ENCODE results near the gene PTPRN2. TPM values are rescaled to one million over a fixed set of nuclear protein-coding genes. Genes with fewer than 3 reads are reported as not detected.

The PTPRN2 gene
- total RNA-seq, 4 donors from 2014 or later = 14.9 to 34.3 (median 21.3) TPM

DNA sequence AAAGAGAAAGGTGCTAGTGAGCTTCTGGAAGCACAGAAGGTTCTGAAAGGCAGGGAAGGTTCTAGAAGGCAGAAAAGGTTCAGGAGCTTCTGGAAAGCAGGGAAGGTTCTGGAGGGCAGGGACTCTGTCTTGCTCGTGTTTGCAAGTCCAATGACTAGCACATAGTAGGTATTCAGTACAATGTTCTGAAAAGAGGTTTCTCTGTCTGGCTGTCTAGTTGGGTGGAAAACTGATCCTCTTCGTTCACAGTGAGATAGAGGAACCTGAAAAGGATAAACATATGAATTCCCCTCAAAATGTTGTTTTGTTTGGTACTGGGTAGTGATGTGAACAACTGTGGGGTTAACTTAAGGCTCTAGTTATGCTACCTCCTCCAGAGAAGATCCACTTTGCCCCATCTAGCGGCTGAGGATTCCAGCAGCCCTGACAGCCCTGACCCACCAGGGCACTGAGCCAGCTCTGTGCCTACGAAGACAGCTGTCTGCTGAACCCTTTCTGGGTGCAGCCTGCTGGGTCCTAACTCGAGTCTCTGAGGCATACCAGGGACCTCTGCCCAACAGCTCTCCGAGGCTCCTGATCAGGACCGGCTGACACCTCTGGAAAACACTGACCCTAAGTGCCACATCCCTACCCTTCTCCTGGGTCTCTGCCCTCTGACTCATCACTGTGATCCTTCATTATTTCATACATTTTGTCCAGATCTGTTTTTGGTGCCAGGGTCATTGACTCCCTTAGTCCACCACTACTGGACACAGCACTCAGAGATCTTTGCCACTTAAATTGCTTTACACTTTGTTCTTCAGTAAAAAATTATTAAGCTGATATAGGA is 15.4 kb downstream of the PTPRN2 start:
- H3K9me3 ChIP-seq = no peaks in the 10 kb centered on the region
- H3K36me3 ChIP-seq = no peaks in the 10 kb centered on the region
- H3K27me3 ChIP-seq = no peaks in the 10 kb centered on the region
- TF ChIP-seq, protein P1, sequence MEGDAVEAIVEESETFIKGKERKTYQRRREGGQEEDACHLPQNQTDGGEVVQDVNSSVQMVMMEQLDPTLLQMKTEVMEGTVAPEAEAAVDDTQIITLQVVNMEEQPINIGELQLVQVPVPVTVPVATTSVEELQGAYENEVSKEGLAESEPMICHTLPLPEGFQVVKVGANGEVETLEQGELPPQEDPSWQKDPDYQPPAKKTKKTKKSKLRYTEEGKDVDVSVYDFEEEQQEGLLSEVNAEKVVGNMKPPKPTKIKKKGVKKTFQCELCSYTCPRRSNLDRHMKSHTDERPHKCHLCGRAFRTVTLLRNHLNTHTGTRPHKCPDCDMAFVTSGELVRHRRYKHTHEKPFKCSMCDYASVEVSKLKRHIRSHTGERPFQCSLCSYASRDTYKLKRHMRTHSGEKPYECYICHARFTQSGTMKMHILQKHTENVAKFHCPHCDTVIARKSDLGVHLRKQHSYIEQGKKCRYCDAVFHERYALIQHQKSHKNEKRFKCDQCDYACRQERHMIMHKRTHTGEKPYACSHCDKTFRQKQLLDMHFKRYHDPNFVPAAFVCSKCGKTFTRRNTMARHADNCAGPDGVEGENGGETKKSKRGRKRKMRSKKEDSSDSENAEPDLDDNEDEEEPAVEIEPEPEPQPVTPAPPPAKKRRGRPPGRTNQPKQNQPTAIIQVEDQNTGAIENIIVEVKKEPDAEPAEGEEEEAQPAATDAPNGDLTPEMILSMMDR (IDR thresholded peaks at IDR 0.05) = peak in 2 of 6 experiments; percentile 12 to 23
- no peak for TF ChIP-seq POLR2A (IDR thresholded peaks at IDR 0.05)
- no peak overlapping the region for H3K27ac ChIP-seq
- no peaks in the 10 kb centered on the region for H3K4me1 ChIP-seq
- H3K4me3 ChIP-seq = no peak overlapping the region
- DNase-seq = no peak

DNA sequence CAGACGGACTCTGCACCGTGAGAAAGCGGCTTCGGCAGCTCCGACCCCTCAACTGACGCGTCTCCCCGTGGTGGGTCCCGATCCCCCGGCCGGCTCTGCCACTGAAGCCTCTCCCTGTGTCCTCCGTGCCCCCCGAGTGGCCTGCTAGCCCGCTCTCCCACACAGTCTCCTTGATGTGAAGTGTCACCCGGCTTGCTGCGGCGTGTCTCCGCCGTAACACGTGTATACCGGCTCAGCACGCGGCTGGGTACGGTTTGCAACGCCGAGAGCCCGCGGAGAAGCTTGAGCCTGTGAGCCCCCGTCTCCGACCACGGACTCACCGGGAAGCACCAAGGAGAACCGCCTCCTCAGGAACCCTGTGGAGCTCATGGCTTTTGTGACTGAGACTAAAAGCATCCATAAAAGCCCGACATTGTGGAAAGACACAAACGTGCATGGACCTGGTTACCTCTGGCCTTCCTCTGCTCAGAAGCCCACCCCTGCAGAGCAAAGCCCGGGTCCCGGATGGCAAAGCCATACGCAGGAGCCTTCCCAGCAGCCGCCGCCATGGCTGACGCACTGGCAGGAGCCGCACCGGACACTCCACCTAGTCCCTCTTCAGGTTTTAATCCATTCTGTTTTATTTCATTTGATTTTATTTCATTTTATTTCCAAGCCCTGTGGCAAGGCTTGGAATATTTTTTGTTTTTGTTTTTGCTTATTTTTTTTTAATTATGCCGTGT is 17.0 kb downstream of the PTPRN2 start:
- Histone ChIP-seq H3K9me3 (no peaks in the 10 kb centered on the region), H3K4me3 (no peak overlapping the region), H3K36me3 (no peaks in the 10 kb centered on the region), H3K4me1 (no peaks in the 10 kb centered on the region), H3K27ac (no peak overlapping the region), H3K27me3 (no peaks in the 10 kb centered on the region)
- TF ChIP-seq, protein P1 (IDR thresholded peaks at IDR 0.05) = no peak
- no peak for TF ChIP-seq POLR2A (IDR thresholded peaks at IDR 0.05)
- no peak for DNase-seq

DNA sequence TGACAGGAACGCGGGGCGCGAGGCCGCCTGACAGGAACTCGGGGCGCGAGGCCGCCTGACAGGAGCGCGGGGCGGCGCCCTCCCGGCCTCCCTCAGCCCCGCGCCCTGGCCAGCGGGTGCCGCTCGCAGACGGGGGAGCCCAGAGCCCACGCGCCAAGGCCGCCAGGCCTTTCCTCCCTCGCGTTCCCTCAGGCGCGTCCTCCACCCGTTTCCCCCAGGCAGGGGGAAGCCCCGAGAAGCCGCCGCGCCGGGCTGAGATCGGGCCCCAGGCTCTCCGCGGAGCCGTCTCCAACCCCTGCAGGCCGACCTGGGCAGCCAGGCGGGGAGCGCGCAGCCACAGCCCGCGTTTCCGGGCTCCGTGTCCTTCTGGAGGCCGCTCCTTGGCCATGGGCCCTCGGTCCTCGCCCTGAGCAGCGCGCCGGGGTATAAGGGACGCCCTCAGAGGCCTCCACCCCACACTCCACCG is 17.7 kb downstream of the PTPRN2 start:
- Histone ChIP-seq H3K9me3 (no peaks in the 10 kb centered on the region), H3K27me3 (no peaks in the 10 kb centered on the region), H3K36me3 (no peaks in the 10 kb centered on the region), H3K4me1 (no peaks in the 10 kb centered on the region), H3K4me3 (no peak overlapping the region), H3K27ac (no peak overlapping the region)
- DNase-seq = no peak
- TF ChIP-seq POLR2A (IDR thresholded peaks at IDR 0.05) = no peak
- TF ChIP-seq, protein P1 (IDR thresholded peaks at IDR 0.05) = no peak

DNA sequence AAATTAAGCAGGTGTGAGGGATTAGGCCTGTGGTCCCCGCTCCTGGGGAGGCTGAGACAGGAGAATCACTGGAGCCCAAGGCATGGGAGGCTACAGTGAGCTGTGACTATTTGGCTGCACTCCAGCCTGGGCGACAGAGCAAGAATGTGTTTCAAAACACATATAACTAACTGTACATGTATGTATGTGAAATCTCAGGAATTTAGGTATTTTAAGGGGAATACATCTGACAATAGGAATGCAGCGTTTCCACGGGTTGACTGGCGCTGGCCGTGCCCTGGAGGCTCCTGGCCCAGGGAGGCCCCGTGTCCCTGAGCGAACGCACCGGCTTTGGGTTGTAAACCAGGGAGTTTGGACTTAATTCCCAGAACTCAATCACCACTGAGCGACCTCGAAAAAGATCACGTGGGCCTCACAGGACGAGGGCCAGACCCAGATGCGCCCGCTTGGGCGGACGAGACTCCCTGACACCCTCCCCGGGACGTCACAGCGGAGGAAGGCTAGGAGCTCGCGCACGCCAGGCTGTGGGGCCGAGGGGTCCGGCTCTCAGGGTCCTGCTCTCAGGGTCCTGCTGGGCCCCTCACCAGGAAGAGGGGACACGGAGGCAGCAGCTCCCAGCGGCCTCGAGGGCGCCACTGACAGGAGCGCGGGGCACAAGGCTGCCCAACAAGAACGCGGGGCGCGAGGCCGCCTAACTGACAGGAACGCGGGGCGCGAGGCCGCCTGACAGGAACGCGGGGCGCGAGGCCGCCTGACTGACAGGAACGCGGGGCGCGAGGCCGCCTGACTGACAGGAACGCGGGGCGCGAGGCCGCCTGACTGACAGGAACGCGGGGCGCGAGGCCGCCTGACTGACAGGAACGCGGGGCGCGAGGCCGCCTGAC is 18.4 kb downstream of the PTPRN2 start:
- Histone ChIP-seq H3K36me3 (no peaks in the 10 kb centered on the region), H3K27me3 (no peaks in the 10 kb centered on the region), H3K27ac (no peak overlapping the region), H3K4me1 (no peaks in the 10 kb centered on the region), H3K9me3 (no peaks in the 10 kb centered on the region), H3K4me3 (no peak overlapping the region)
- no peak for DNase-seq
- TF ChIP-seq, protein P1 (IDR thresholded peaks at IDR 0.05) = no peak
- TF ChIP-seq POLR2A (IDR thresholded peaks at IDR 0.05) = no peak

- Histone ChIP-seq H3K36me3 (no peaks in the 10 kb centered on the region), H3K4me3 (no peak overlapping the region), H3K27me3 (no peaks in the 10 kb centered on the region), H3K9me3 (no peaks in the 10 kb centered on the region), H3K4me1 (no peaks in the 10 kb centered on the region), H3K27ac (no peak overlapping the region)
- TF ChIP-seq POLR2A (IDR thresholded peaks at IDR 0.05) = no peak
- TF ChIP-seq, protein P1 (IDR thresholded peaks at IDR 0.05) = no peak
- DNase-seq = no peak
Measured at GRCh38 chr7:158567153-158567603, 20.4 kb downstream of the PTPRN2 start.
